GM23338 (cell line): Measurements from ENCODE around the gene RAB30. TPM values are rescaled to one million over a fixed set of nuclear protein-coding genes. Genes with fewer than 3 reads are reported as not detected.

Experiments
- ATAC-seq: fragments of 200-7000 bp; cut with Tn5 transposase; 3 replicates; pipeline ENCODE4 v1.9.1; 2020
- DNase-seq: peaks from one replicate; pipeline ENCODE4 v3.0.0-alpha.2; 2015; ENCODE audit warnings: low spot score
- H2AFZ ChIP-seq: fragments of 200-600 bp; sonication (generic); 2 replicates; pipeline ENCODE4 v1.8.0; 2016; ENCODE audit warnings: antibody characterized with exemption, mild to moderate bottlenecking, moderate library complexity
- H3F3A ChIP-seq: fragments of 200-600 bp; sonication (generic); replicated peaks from 2 replicates; pipeline ENCODE4 v1.8.0; 2017; ENCODE audit warnings: antibody characterized with exemption, mixed run types, low read depth
- H3K27ac ChIP-seq: fragments of 200-600 bp; sonication (generic); 2 replicates; pipeline ENCODE4 v1.6.1; 2016; ENCODE audit warnings: low read depth
- H3K27me3 ChIP-seq: fragments of 200-600 bp; sonication (generic); 2 replicates; pipeline ENCODE4 v1.8.0; 2016; ENCODE audit warnings: mild to moderate bottlenecking, mixed run types, moderate library complexity; ENCODE audit not compliant: insufficient read depth
- H3K36me3 ChIP-seq: fragments of 200-600 bp; sonication (generic); 2 replicates; pipeline ENCODE4 v1.8.0; 2016; ENCODE audit warnings: mild to moderate bottlenecking; ENCODE audit not compliant: insufficient read depth
- H3K4me1 ChIP-seq: fragments of 200-600 bp; sonication (generic); 2 replicates; pipeline ENCODE4 v1.8.0; 2016; ENCODE audit warnings: mild to moderate bottlenecking, moderate library complexity; ENCODE audit not compliant: insufficient read depth
- H3K4me2 ChIP-seq: fragments of 200-600 bp; sonication (generic); 2 replicates; pipeline ENCODE4 v1.7.1; 2017; ENCODE audit warnings: mixed run types
- H3K4me3 ChIP-seq: fragments of 200-600 bp; sonication (generic); 2 replicates; pipeline ENCODE4 v1.6.1; 2016; ENCODE audit warnings: mixed run types
- H3K79me2 ChIP-seq: fragments of 200-600 bp; sonication (generic); replicated peaks from 2 replicates; pipeline ENCODE4 v1.8.0; 2017; ENCODE audit warnings: mild to moderate bottlenecking; ENCODE audit not compliant: insufficient read depth
- H3K9me2 ChIP-seq: fragments of 200-600 bp; sonication (generic); 2 replicates; pipeline ENCODE4 v1.8.0; 2017; ENCODE audit not compliant: insufficient read depth
- H4K20me1 ChIP-seq: fragments of 200-600 bp; sonication (generic); replicated peaks from 2 replicates; pipeline ENCODE4 v1.8.0; 2017; ENCODE audit warnings: mild to moderate bottlenecking; ENCODE audit not compliant: insufficient read depth
- H3K27ac Mint-ChIP-seq: 2 replicates; pipeline ENCODE4 v1.8.0; 2020; ENCODE audit warnings: inconsistent platforms, mild to moderate bottlenecking, moderate library complexity, mixed read lengths
- H3K27me3 Mint-ChIP-seq: 3 replicates; pipeline ENCODE4 v1.8.0; 2022; ENCODE audit warnings: low read depth, mild to moderate bottlenecking, moderate library complexity, mixed read lengths, inconsistent platforms; ENCODE audit not compliant: insufficient read depth, poor library complexity
- H3K36me3 Mint-ChIP-seq: 3 replicates; pipeline ENCODE4 v1.8.0; 2021; ENCODE audit warnings: low read depth, mild to moderate bottlenecking, inconsistent platforms, moderate library complexity, mixed read lengths
- H3K4me1 Mint-ChIP-seq: 3 replicates; pipeline ENCODE4 v1.8.0; 2020; ENCODE audit warnings: mild to moderate bottlenecking, inconsistent platforms, mixed read lengths
- H3K4me3 Mint-ChIP-seq: 3 replicates; pipeline ENCODE4 v1.8.0; 2021; ENCODE audit warnings: moderate library complexity, mild to moderate bottlenecking, inconsistent platforms, mixed read lengths
- H3K9me3 Mint-ChIP-seq: 3 replicates; pipeline ENCODE4 v1.8.0; 2020; ENCODE audit warnings: moderate library complexity, mild to moderate bottlenecking, inconsistent platforms, mixed read lengths
- CREB1 ChIP-seq: fragments of 250-450 bp; sonication (Bioruptor Pico); IDR thresholded peaks from 2 replicates; pipeline ENCODE4 v1.5.0; 2020; ENCODE audit warnings: low read depth, mild to moderate bottlenecking, moderate library complexity
- CTCF ChIP-seq, 2 experiments: fragments of 200-600 bp in 1 of 2; sonication (generic) in 1 of 2; conservative IDR thresholded peaks; 2 replicates each; pipeline versions ENCODE4 v1.5.1 to v1.6.1; 2016 to 2017; ENCODE audit warnings: antibody characterized with exemption in 2 of 2, low read depth in 2 of 2, mild to moderate bottlenecking in 2 of 2, moderate library complexity in 1 of 2
- ETS1 ChIP-seq: IDR thresholded peaks from 2 replicates; pipeline ENCODE4 v1.6.1; 2016; ENCODE audit warnings: antibody characterized with exemption
- EZH2 ChIP-seq: fragments of 200-600 bp; sonication (generic); IDR thresholded peaks from one replicate; pipeline ENCODE4 v1.8.0; 2017; ENCODE audit warnings: antibody characterized with exemption, mild to moderate bottlenecking, low read depth; ENCODE audit not compliant: unreplicated experiment
- EZH2phosphoT487 ChIP-seq: fragments of 200-600 bp; sonication (generic); IDR thresholded peaks from one replicate; pipeline ENCODE4 v1.8.1; 2018; ENCODE audit warnings: antibody characterized with exemption; ENCODE audit not compliant: unreplicated experiment
- JUNB ChIP-seq: IDR thresholded peaks from one replicate; pipeline ENCODE4 v1.6.1; 2016; ENCODE audit warnings: antibody characterized with exemption; ENCODE audit not compliant: unreplicated experiment
- NANOG ChIP-seq: IDR thresholded peaks from 2 replicates; pipeline ENCODE4 v1.6.1; 2016; ENCODE audit warnings: antibody characterized with exemption, borderline replicate concordance
- POLR2AphosphoS5 ChIP-seq: IDR thresholded peaks from 2 replicates; pipeline ENCODE4 v1.6.1; 2016; ENCODE audit warnings: antibody characterized with exemption, low read depth
- REST ChIP-seq: IDR thresholded peaks from one replicate; pipeline ENCODE4 v1.6.1; 2018; ENCODE audit warnings: antibody characterized with exemption; ENCODE audit not compliant: unreplicated experiment
- STAT1 ChIP-seq: IDR thresholded peaks from one replicate; pipeline ENCODE4 v1.6.1; 2016; ENCODE audit warnings: antibody characterized with exemption; ENCODE audit not compliant: unreplicated experiment
- ZNF114 ChIP-seq: fragments of 250-450 bp; sonication (Bioruptor Pico); IDR thresholded peaks from 2 replicates; pipeline ENCODE4 v1.5.0; 2020; ENCODE audit warnings: mild to moderate bottlenecking, moderate library complexity
- ZNF331 ChIP-seq: fragments of 250-450 bp; sonication (Bioruptor Pico); IDR thresholded peaks from 2 replicates; pipeline ENCODE4 v1.5.0; 2020; ENCODE audit warnings: low read depth, mild to moderate bottlenecking, moderate library complexity
- ZNF462 ChIP-seq: fragments of 250-450 bp; sonication (Bioruptor Pico); IDR thresholded peaks from 2 replicates; pipeline ENCODE4 v1.5.0; 2020; ENCODE audit warnings: mild to moderate bottlenecking, moderate library complexity
- polyA plus RNA-seq: library from polyadenylated mRNA; unstranded; fragments of >200 nt; fragmentation: Nextera tagmentation; extraction: Ambion mirVana; gene quantifications from 2 replicates; pipeline ENCODE4 v1.2.1, GENCODE V29; 2016
- total RNA-seq: library from RNA; depleted of rRNA; stranded (reverse); fragments of >200 nt; shearing (Covaris generic); gene quantifications from 2 replicates; pipeline ENCODE4 v1.2.3, GENCODE V29; 2014

RAB30 gene
- total and polyA plus RNA-seq, 2 experiments from 2014 or later: 3.3 to 6.6 TPM

- no peak overlapping the region for H3K4me2 ChIP-seq
- no peaks in the 10 kb centered on the region for H3K9me3 Mint-ChIP-seq
- H3K27ac Mint-ChIP-seq: no peak overlapping the region
- no peaks in the 10 kb centered on the region for H3K79me2 ChIP-seq
- no peaks in the 10 kb centered on the region for H3K27me3 ChIP-seq
- H3K27ac ChIP-seq: no peak overlapping the region
- no peaks in the 10 kb centered on the region for H4K20me1 ChIP-seq
- no peak for TF ChIP-seq ZNF462 (CRISPR knock-in tag)
- no peak for TF ChIP-seq CREB1 (CRISPR knock-in tag)
- TF ChIP-seq ZNF114 (CRISPR knock-in tag): no peak
- no peak for TF ChIP-seq REST
- no peak for TF ChIP-seq ETS1
- TF ChIP-seq EZH2phosphoT487: no peak
- TF ChIP-seq CTCF (conservative IDR thresholded peaks at IDR 0.05; ENCODE audit: low read depth in 2 of 2): no peak
- TF ChIP-seq EZH2: no peak
- no peak for TF ChIP-seq NANOG
- no peak for TF ChIP-seq POLR2AphosphoS5
- TF ChIP-seq ZNF331 (CRISPR knock-in tag): no peak
- TF ChIP-seq JUNB: no peak
- TF ChIP-seq STAT1: no peak
- no peak overlapping the region for H3K4me3 Mint-ChIP-seq
- no peak overlapping the region for H3K4me3 ChIP-seq
- ATAC-seq (no peak), DNase-seq (no peak)
- H3K36me3 Mint-ChIP-seq: no peaks in the 10 kb centered on the region
- no peak overlapping the region for H2AFZ ChIP-seq
- no peaks in the 10 kb centered on the region for H3K9me2 ChIP-seq
- H3K4me1 Mint-ChIP-seq: peaks cover 3% of the 10 kb centered on the region
- H3F3A ChIP-seq: no peaks in the 10 kb centered on the region
- H3K27me3 Mint-ChIP-seq: peaks cover 5% of the 10 kb centered on the region
- H3K36me3 ChIP-seq: no peaks in the 10 kb centered on the region
- no peaks in the 10 kb centered on the region for H3K4me1 ChIP-seq
These were observed 21.9 kb upstream of the RAB30 start for GRCh38 chr11:83093634-83094033.
